Suppressor macrophage treated with lipopolysaccharide for 1 hour (primary cell): ENCODE data around the gene RUFY3.
"Not testable (repeated sequence)": the region's sequence is repeated elsewhere in the genome, so short reads cannot be mapped to it uniquely, and the experiment has no call there.

ENCODE experiments used
- DNase-seq, 3 donors: peaks; one replicate each; pipeline ENCODE4 v3.0.0-alpha.2; 2020 to 2022

The RUFY3 gene

GRCh38 chr4:70737006-70737405, 15.2 kb downstream of the RUFY3 start:
- DNase-seq, result no peak

- no peak for DNase-seq
Measured at GRCh38 chr4:70737409-70737808, 15.6 kb downstream of the RUFY3 start.

GRCh38 chr4:70739496-70740337, 18.0 kb downstream of the RUFY3 start:
- DNase-seq, result no peak

GRCh38 chr4:70741867-70742658, 20.3 kb downstream of the RUFY3 start:
- DNase-seq, result no peak

GRCh38 chr4:70743731-70744130, 22.0 kb downstream of the RUFY3 start:
- peak in 2 of 3 donors; percentile 68 for DNase-seq

GRCh38 chr4:70746179-70746839, 24.5 kb downstream of the RUFY3 start:
- DNase-seq, result no peak

- DNase-seq, result peak; percentile 29 to 73 (median 63)
Measured at GRCh38 chr4:70747874-70748273, 26.1 kb downstream of the RUFY3 start.

GRCh38 chr4:70749313-70749712, 27.5 kb downstream of the RUFY3 start:
- DNase-seq, result no peak

- DNase-seq, result peak in 1 of 3 donors; percentile 32
Measured at GRCh38 chr4:70752236-70752635, 30.5 kb downstream of the RUFY3 start.

- DNase-seq, result no peak
Measured at GRCh38 chr4:70753630-70754029, 31.9 kb downstream of the RUFY3 start.

GRCh38 chr4:70754470-70754869, 32.7 kb downstream of the RUFY3 start:
- DNase-seq, result peak in 2 of 3 donors; percentile 83 to 87

GRCh38 chr4:70754990-70755688, 33.4 kb downstream of the RUFY3 start:
- peak in 2 of 3 donors; percentile 53 to 59 for DNase-seq

- DNase-seq, result no peak
Measured at GRCh38 chr4:70759126-70759525, 37.4 kb downstream of the RUFY3 start.

GRCh38 chr4:70759627-70760026, 37.9 kb downstream of the RUFY3 start:
- DNase-seq, result no peak

- DNase-seq, result no peak
Measured at GRCh38 chr4:70760662-70761061, 38.9 kb downstream of the RUFY3 start.

- DNase-seq, result no peak
Measured at GRCh38 chr4:70761276-70761816, 39.6 kb downstream of the RUFY3 start.

- no peak for DNase-seq
Measured at GRCh38 chr4:70765368-70765767, 43.6 kb downstream of the RUFY3 start.

GRCh38 chr4:70768301-70768948, 46.7 kb downstream of the RUFY3 start:
- no peak for DNase-seq

- not testable (repeated sequence) for DNase-seq
Measured at GRCh38 chr4:70769396-70769795, 47.6 kb downstream of the RUFY3 start.

GRCh38 chr4:70772929-70773555, 51.3 kb downstream of the RUFY3 start:
- peak; percentile 11 to 63 (median 60) for DNase-seq

- peak; percentile 34 to 40 (median 37) for DNase-seq
Measured at GRCh38 chr4:70778888-70779422, 57.2 kb downstream of the RUFY3 start.
